Measurements from ENCODE around the gene PLD5. TPM values are rescaled to one million over a fixed set of nuclear protein-coding genes. Genes with fewer than 3 reads are reported as not detected.

PLD5 gene
- total and polyA plus RNA-seq, 2 donors (not counting 3 experiments of a cell fraction or from before 2014, with no cell fraction given), result not detected

DNA sequence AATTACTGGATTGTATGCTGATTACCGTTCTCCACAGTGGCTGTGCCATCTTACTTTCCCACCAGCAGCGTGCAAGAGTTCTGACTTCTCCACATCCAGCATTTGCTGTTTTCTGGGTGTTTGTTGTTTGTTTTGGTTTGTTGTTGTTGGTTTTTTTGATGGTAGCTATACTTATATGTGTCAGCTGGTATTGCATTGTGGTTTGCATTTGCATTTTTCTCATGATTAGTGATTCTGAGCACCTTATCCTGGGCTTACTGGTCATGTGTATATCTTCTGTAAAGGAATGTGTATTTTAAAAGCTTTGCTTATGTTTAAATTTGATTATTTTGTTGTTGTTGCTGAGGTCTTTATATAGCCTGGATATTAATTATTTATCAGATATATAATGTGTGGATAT, 458.7 kb downstream of the PLD5 start:
- no peaks in the 10 kb centered on the region for H4K20me1 ChIP-seq (replicated peaks; ENCODE audit: control insufficient read depth, extremely low read depth, insufficient read depth, low read length)
- BruUV-seq (replicated peaks), result no TSS peak
- no peak overlapping the region for H3K4me3 ChIP-seq (replicated peaks in 1 of 3; ENCODE audit: insufficient read depth in 1 of 3, low read depth in 1 of 3, low read length in 3 of 3)
- CTCF ChIA-PET, result no interaction called here
- no peaks in the 10 kb centered on the region for H3K9me3 ChIP-seq (replicated peaks; ENCODE audit: control insufficient read depth, insufficient read depth, low read length)
- no peak for TF ChIP-seq POLR2AphosphoS5 (IDR thresholded peaks at IDR 0.05; ENCODE audit: insufficient read depth, low read depth, low read length)
- TF ChIP-seq FOS (IDR thresholded peaks at IDR 0.05; ENCODE audit: borderline replicate concordance, insufficient read depth, low read length), result no peak
- no peak for TF ChIP-seq EZH2 (IDR thresholded peaks at IDR 0.05; ENCODE audit: borderline replicate concordance, low read depth, low read length, severe bottlenecking)
- TF ChIP-seq GATA2 (IDR thresholded peaks at IDR 0.05; ENCODE audit: insufficient read depth, insufficient read length, low read depth, low read length), result no peak
- no peak for TF ChIP-seq MYC (IDR thresholded peaks at IDR 0.05; ENCODE audit: low read depth, low read length)
- TF ChIP-seq POLR2A (IDR thresholded peaks at IDR 0.05; ENCODE audit: low read depth, low read length), result no peak
- TF ChIP-seq, protein P1, sequence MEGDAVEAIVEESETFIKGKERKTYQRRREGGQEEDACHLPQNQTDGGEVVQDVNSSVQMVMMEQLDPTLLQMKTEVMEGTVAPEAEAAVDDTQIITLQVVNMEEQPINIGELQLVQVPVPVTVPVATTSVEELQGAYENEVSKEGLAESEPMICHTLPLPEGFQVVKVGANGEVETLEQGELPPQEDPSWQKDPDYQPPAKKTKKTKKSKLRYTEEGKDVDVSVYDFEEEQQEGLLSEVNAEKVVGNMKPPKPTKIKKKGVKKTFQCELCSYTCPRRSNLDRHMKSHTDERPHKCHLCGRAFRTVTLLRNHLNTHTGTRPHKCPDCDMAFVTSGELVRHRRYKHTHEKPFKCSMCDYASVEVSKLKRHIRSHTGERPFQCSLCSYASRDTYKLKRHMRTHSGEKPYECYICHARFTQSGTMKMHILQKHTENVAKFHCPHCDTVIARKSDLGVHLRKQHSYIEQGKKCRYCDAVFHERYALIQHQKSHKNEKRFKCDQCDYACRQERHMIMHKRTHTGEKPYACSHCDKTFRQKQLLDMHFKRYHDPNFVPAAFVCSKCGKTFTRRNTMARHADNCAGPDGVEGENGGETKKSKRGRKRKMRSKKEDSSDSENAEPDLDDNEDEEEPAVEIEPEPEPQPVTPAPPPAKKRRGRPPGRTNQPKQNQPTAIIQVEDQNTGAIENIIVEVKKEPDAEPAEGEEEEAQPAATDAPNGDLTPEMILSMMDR (IDR thresholded peaks at IDR 0.05; ENCODE audit: extremely low read depth in 1 of 2, insufficient read depth in 1 of 2, low read depth in 1 of 2, low read length in 2 of 2), result no peak
- TF ChIP-seq, protein P2, sequence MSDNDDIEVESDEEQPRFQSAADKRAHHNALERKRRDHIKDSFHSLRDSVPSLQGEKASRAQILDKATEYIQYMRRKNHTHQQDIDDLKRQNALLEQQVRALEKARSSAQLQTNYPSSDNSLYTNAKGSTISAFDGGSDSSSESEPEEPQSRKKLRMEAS (IDR thresholded peaks at IDR 0.05; ENCODE audit: insufficient read depth, insufficient read length), result no peak
- no peak for TF ChIP-seq JUN (IDR thresholded peaks at IDR 0.05; ENCODE audit: borderline replicate concordance, insufficient read depth, insufficient read length, low read depth)
- intact Hi-C loops (cut with micrococcal nuclease) (no loop called here), dilution Hi-C loops (cut with MboI; ENCODE audit: extremely low pct_ligation_motif_present, low sequenced_read_pairs) (no loop called here)
- no peak overlapping the region for H3K27ac ChIP-seq (ENCODE audit: insufficient read depth, low read depth, low read length)
- no peaks in the 10 kb centered on the region for H3K9me1 ChIP-seq (replicated peaks; ENCODE audit: control insufficient read depth, extremely low read depth, insufficient read depth, low read length)
- POLR2A ChIA-PET, result no interaction called here
- H3K27me3 ChIP-seq (ENCODE audit: control insufficient read depth in 2 of 2, insufficient read depth in 2 of 2, low read length in 2 of 2), result no peaks in the 10 kb centered on the region
- FAIRE-seq (no peak), DNase-seq (ENCODE audit: low read depth, low spot score) (no peak)
- no peaks in the 10 kb centered on the region for H3K4me1 ChIP-seq (ENCODE audit: control insufficient read depth, extremely low read depth, insufficient read depth, low read length)
- H3K79me2 ChIP-seq (ENCODE audit: control insufficient read depth, insufficient read depth, low read length), result no peaks in the 10 kb centered on the region
- no peak overlapping the region for H2AFZ ChIP-seq (ENCODE audit: low read depth, low read length)
- H3K9ac ChIP-seq (replicated peaks; ENCODE audit: extremely low read depth, insufficient read depth, low read length), result no peak overlapping the region
- no peaks in the 10 kb centered on the region for H3K36me3 ChIP-seq (ENCODE audit: control insufficient read depth in 2 of 2, extremely low read depth in 1 of 2, insufficient read depth in 2 of 2, low read length in 2 of 2)
- H3K4me2 ChIP-seq (ENCODE audit: insufficient read depth, low read length), result no peak overlapping the region

All from endothelial cell of umbilical vein (primary cell).